OCI-LY7 (cell line): ENCODE results near the gene ZC2HC1C. TPM values are rescaled to one million over a fixed set of nuclear protein-coding genes. Genes with fewer than 3 reads are reported as not detected.
A peak's percentile ranks its signal among the peaks of the same experiment; 100 is the strongest.
"Not testable (repeated sequence)": the region's sequence is repeated elsewhere in the genome, so short reads cannot be mapped to it uniquely, and the experiment has no call there.

Experiments used
- BruUV-seq: library from RNA; stranded (reverse); fragments of 400-500 nt; replicated peaks from 2 replicates; lab custom pipeline; 2021; lab: Mats Ljungman, UMichigan
- CTCF ChIA-PET: fragments of 300-600 bp; sonication (Branson Sonifier 250); formaldehyde crosslinking; loops from one replicate; lab custom pipeline; 2022; ENCODE audit warnings: antibody characterized with exemption; ENCODE audit not compliant: unreplicated experiment; lab: Charles Lee
- POLR2A ChIA-PET: fragments of 300-600 bp; sonication (Branson Sonifier 250); formaldehyde crosslinking; loops from one replicate; lab custom pipeline; 2022; ENCODE audit warnings: antibody characterized with exemption; lab: Charles Lee
- DNase-seq: peaks from one replicate; pipeline ENCODE4 v3.0.0-alpha.2; 2015; ENCODE audit warnings: low spot score
- H2AFZ ChIP-seq: fragments of 200-600 bp; sonication (generic), shearing (Covaris generic); 2 replicates; pipeline ENCODE4 v1.6.1; 2014; ENCODE audit warnings: mild to moderate bottlenecking, antibody characterized with exemption, low read length, moderate library complexity
- H3K27ac ChIP-seq: fragments of 200-600 bp; sonication (generic); 2 replicates; pipeline ENCODE4 v1.5.1; 2014; ENCODE audit warnings: mixed run types, low read depth, mild to moderate bottlenecking, moderate library complexity, low read length, inconsistent platforms; ENCODE audit not compliant: poor library complexity, severe bottlenecking
- H3K36me3 ChIP-seq: fragments of 200-600 bp; sonication (generic); 2 replicates; pipeline ENCODE4 v1.6.1; 2014; ENCODE audit warnings: mild to moderate bottlenecking, antibody characterized with exemption, low read length, moderate library complexity, mixed read lengths; ENCODE audit not compliant: insufficient read depth
- H3K4me1 ChIP-seq: fragments of 200-600 bp; sonication (generic); 2 replicates; pipeline ENCODE4 v1.5.1; 2014; ENCODE audit warnings: mild to moderate bottlenecking, low read length; ENCODE audit not compliant: insufficient read depth, poor library complexity, severe bottlenecking
- H3K4me2 ChIP-seq: fragments of 200-600 bp; sonication (generic); 2 replicates; pipeline ENCODE4 v1.6.1; 2014; ENCODE audit warnings: mild to moderate bottlenecking, low read length
- H3K4me3 ChIP-seq: fragments of 200-600 bp; sonication (generic); 2 replicates; pipeline ENCODE4 v1.5.1; 2014; ENCODE audit warnings: mild to moderate bottlenecking, low read depth, low read length; ENCODE audit not compliant: poor library complexity, severe bottlenecking
- H3K79me2 ChIP-seq: fragments of 200-600 bp; sonication (generic); 2 replicates; pipeline ENCODE4 v1.6.1; 2016; ENCODE audit warnings: low read depth, mild to moderate bottlenecking, low read length, moderate library complexity, mixed read lengths; ENCODE audit not compliant: insufficient read depth
- H3K9me2 ChIP-seq: fragments of 200-600 bp; sonication (generic); 2 replicates; pipeline ENCODE4 v1.6.1; 2016; ENCODE audit warnings: mild to moderate bottlenecking, low read length, mixed read lengths; ENCODE audit not compliant: insufficient read depth
- H3K9me3 ChIP-seq: fragments of 200-600 bp; sonication (generic); 2 replicates; pipeline ENCODE4 v1.6.1; 2014; ENCODE audit warnings: mild to moderate bottlenecking, mixed run types, low read length, mixed read lengths
- H4K20me1 ChIP-seq: fragments of 200-600 bp; sonication (generic); 2 replicates; pipeline ENCODE4 v1.6.1; 2014; ENCODE audit warnings: mild to moderate bottlenecking, antibody characterized with exemption, low read length, moderate library complexity, mixed read lengths; ENCODE audit not compliant: insufficient read depth
- CTCF ChIP-seq: fragments of 200-600 bp; sonication (generic); conservative IDR thresholded peaks from 2 replicates; pipeline ENCODE4 v1.5.1; 2014; ENCODE audit warnings: mild to moderate bottlenecking, antibody characterized with exemption, low read length, moderate library complexity, mixed read lengths
- EZH2phosphoT487 ChIP-seq: fragments of 200-600 bp; sonication (generic); IDR thresholded peaks from 2 replicates; pipeline ENCODE4 v1.6.1; 2018; ENCODE audit warnings: low read depth, borderline replicate concordance, mild to moderate bottlenecking, mixed run types, antibody characterized with exemption, low read length, moderate library complexity, mixed read lengths
- intact Hi-C: fragments of 100-400 bp; cut with micrococcal nuclease; formaldehyde crosslinking; loops from one replicate; pipeline ENCODE4 v1.10.0; 2022; ENCODE audit not compliant: unreplicated experiment
- total RNA-seq, 2 experiments: library from RNA; depleted of rRNA in 1 of 2; stranded (reverse); fragments of >200 nt in 1 of 2; shearing (Covaris generic) in 1 of 2; gene quantifications; 2 replicates each; pipeline ENCODE4 v1.2.3, GENCODE V29; 2014 to 2022

The ZC2HC1C gene
- total RNA-seq, 2 experiments from 2014 or later = 3.4 to 3.7 TPM

- peak overlapping the region; percentile 59; the same call in 1 of the 2 replicates for H2AFZ ChIP-seq
Observed at GRCh38 chr14:75064205-75064567, 5.3 kb upstream of the ZC2HC1C start.

GRCh38 chr14:75066691-75067090 lies 2.8 kb upstream of the ZC2HC1C start:
- ChIA-PET CTCF (interaction anchor here (0.6 kb wide), 1 partner anchor 303 kb away, joined by 3 read pairs; no protein-coding TSS in a partner anchor), POLR2A (interaction anchor here (0.6 to 1.8 kb wide), 5 partner anchors 18 to 1285 kb away, joined by 3 to 6 read pairs (median 4); no protein-coding TSS in a partner anchor)
- no peak for DNase-seq
- Histone ChIP-seq H2AFZ (no peak overlapping the region), H3K4me2 (no peak overlapping the region), H3K9me3 (no peaks in the 10 kb centered on the region), H3K9me2 (no peaks in the 10 kb centered on the region), H4K20me1 (no peaks in the 10 kb centered on the region), H3K4me3 (no peak overlapping the region), H3K4me1 (peaks cover 34% of the 10 kb centered on the region), H3K27ac (no peak overlapping the region), H3K36me3 (peaks cover under 1% of the 10 kb centered on the region), H3K79me2 (peaks cover 21% of the 10 kb centered on the region)
- TF ChIP-seq EZH2phosphoT487 (no peak), CTCF (no peak)
- intact Hi-C loops = loop anchor here (5.0 to 10.0 kb wide), 2 partner anchors 119 to 238 kb away; no protein-coding TSS in a partner anchor
- BruUV-seq = no TSS peak

More at GRCh38 chr14:75064205-75064567, 5.3 kb upstream of the ZC2HC1C start:
- peaks cover 25% of the 10 kb centered on the region for H3K36me3 ChIP-seq
- peak overlapping the region; percentile 41 for H3K27ac ChIP-seq
- CTCF ChIA-PET = interaction anchor here (0.9 kb wide), 1 partner anchor 122 kb away, joined by 4 read pairs; no protein-coding TSS in a partner anchor
- H3K4me3 ChIP-seq = peak overlapping the region; percentile 77
- H3K4me1 ChIP-seq = peaks cover 26% of the 10 kb centered on the region
- peak overlapping the region; percentile 72 for H3K4me2 ChIP-seq
- POLR2A ChIA-PET = interaction anchor here (0.5 to 1.3 kb wide), 7 partner anchors 8 to 663 kb away, joined by 3 to 4 read pairs (median 3); partner anchors contain the start of gene RPS6KL1
- H4K20me1 ChIP-seq = no peaks in the 10 kb centered on the region
- no TSS peak for BruUV-seq
- H3K9me3 ChIP-seq = peaks cover 13% of the 10 kb centered on the region
- no peak for DNase-seq
- H3K9me2 ChIP-seq = no peaks in the 10 kb centered on the region
- intact Hi-C loops = loop anchor here (10.0 kb wide), 1 partner anchor 241 kb away; no protein-coding TSS in a partner anchor
- TF ChIP-seq EZH2phosphoT487 = no peak
- TF ChIP-seq CTCF = no peak
- peaks cover 41% of the 10 kb centered on the region for H3K79me2 ChIP-seq

GRCh38 chr14:75067212-75067611 lies 2.2 kb upstream of the ZC2HC1C start:
- no peak for DNase-seq
- Histone ChIP-seq H3K4me2 (peak overlapping the region; percentile 90), H3K36me3 (no peaks in the 10 kb centered on the region; the same call in 1 of the 2 replicates), H3K27ac (no peak overlapping the region), H3K9me3 (no peaks in the 10 kb centered on the region), H2AFZ (no peak overlapping the region; the same call in 1 of the 2 replicates), H3K4me1 (peaks cover 34% of the 10 kb centered on the region), H4K20me1 (no peaks in the 10 kb centered on the region), H3K9me2 (no peaks in the 10 kb centered on the region), H3K4me3 (peak overlapping the region; percentile 71), H3K79me2 (peaks cover 21% of the 10 kb centered on the region)
- intact Hi-C loops = loop anchor here (5.0 to 10.0 kb wide), 2 partner anchors 120 to 238 kb away; no protein-coding TSS in a partner anchor
- POLR2A ChIA-PET = interaction anchor here (0.6 to 1.8 kb wide), 4 partner anchors 12 to 212 kb away, joined by 3 to 4 read pairs (median 3); no protein-coding TSS in a partner anchor
- TF ChIP-seq EZH2phosphoT487 (no peak), CTCF (no peak)
- no TSS peak for BruUV-seq
- CTCF ChIA-PET = interaction anchor here (0.6 kb wide), 1 partner anchor 304 kb away, joined by 3 read pairs; no protein-coding TSS in a partner anchor

GRCh38 chr14:75067765-75068164 lies 1.7 kb upstream of the ZC2HC1C start:
- H3K27ac ChIP-seq, H3K9me3 ChIP-seq, H4K20me1 ChIP-seq, BruUV-seq, H3K36me3 ChIP-seq, DNase-seq, H3K9me2 ChIP-seq: not testable (repeated sequence)
- peaks cover 31% of the 10 kb centered on the region for H3K4me1 ChIP-seq
- POLR2A ChIA-PET = interaction anchor here (0.6 to 0.9 kb wide), 3 partner anchors 12 to 64 kb away, joined by 3 read pairs; no protein-coding TSS in a partner anchor
- CTCF ChIA-PET = interaction anchor here (0.6 kb wide), 1 partner anchor 419 kb away, joined by 3 read pairs; no protein-coding TSS in a partner anchor
- intact Hi-C loops = loop anchor here (1.0 to 10.0 kb wide), 3 partner anchors 65 to 237 kb away; partner anchors contain the start of gene EIF2B2
- peak overlapping the region; percentile 90 for H3K4me2 ChIP-seq
- H3K79me2 ChIP-seq = peaks cover 17% of the 10 kb centered on the region
- H2AFZ ChIP-seq = peak overlapping the region; percentile 87; the same call in 1 of the 2 replicates
- peak overlapping the region; percentile 71 for H3K4me3 ChIP-seq
